HCT116 (cell line): ENCODE results near the gene LINS1. TPM values are rescaled to one million over a fixed set of nuclear protein-coding genes. Genes with fewer than 3 reads are reported as not detected.

Source experiments
- ATAC-seq: fragments of 200-7000 bp; cut with Tn5 transposase; 2 replicates; pipeline ENCODE4 v1.9.1; 2020; ENCODE audit warnings: mild to moderate bottlenecking, moderate library complexity
- BruUV-seq: library from RNA; stranded (reverse); fragments of 400-500 nt; replicated peaks from 2 replicates; lab custom pipeline; 2021; lab: Mats Ljungman, UMichigan
- CTCF ChIA-PET: fragments of 300-600 bp; sonication (Branson Sonifier 250); formaldehyde crosslinking; loops from one replicate; lab custom pipeline; 2021; ENCODE audit warnings: antibody characterized with exemption; lab: Charles Lee
- POLR2A ChIA-PET: fragments of 300-600, 350-600 bp; sonication (Branson Sonifier 250); formaldehyde crosslinking; loops from one replicate; lab custom pipeline; 2021; ENCODE audit warnings: antibody characterized with exemption; lab: Charles Lee
- RAD21 ChIA-PET, 2 experiments: fragments of 300-600 bp; sonication (Branson Sonifier 250); formaldehyde crosslinking; loops; one replicate each; lab custom pipeline; 2023; ENCODE audit warnings: low total read pairs in 2 of 2; ENCODE audit not compliant: uncharacterized antibody in 2 of 2, unreplicated experiment in 2 of 2, low non-redundant PET in 1 of 2; lab: Charles Lee
- DNase-seq: peaks from one replicate; pipeline ENCODE4 v3.0.0-alpha.2; 2010; ENCODE audit warnings: low read depth, low spot score
- H2AFZ ChIP-seq: fragments of 200-600 bp; shearing (Covaris generic), sonication (generic); 2 replicates; pipeline ENCODE4 v1.6.1; 2017; ENCODE audit warnings: low read depth, mixed run types, mixed read lengths, antibody characterized with exemption, low read length; ENCODE audit not compliant: poor library complexity, severe bottlenecking
- H3K27ac ChIP-seq: 2 replicates; pipeline ENCODE4 v1.5.1; 2012; ENCODE audit warnings: low read depth, low read length
- H3K27me3 ChIP-seq: fragments of 200-600 bp; sonication (generic); 2 replicates; pipeline ENCODE4 v1.6.1; 2016; ENCODE audit warnings: mixed run types, low read length, mixed read lengths; ENCODE audit not compliant: insufficient read depth
- H3K36me3 ChIP-seq, 2 experiments: fragments of 200-500 bp in 1 of 2; fragments of 200-600 bp in 1 of 2; sonication (Bioruptor generic) in 1 of 2; sonication (generic) in 1 of 2; 2 replicates each; pipeline versions ENCODE4 v1.5.1 to v1.6.1; 2014 to 2016; ENCODE audit warnings: low read length in 2 of 2, inconsistent platforms in 1 of 2, mixed read lengths in 1 of 2, mixed run types in 1 of 2; ENCODE audit not compliant: insufficient read depth in 2 of 2, control insufficient read depth in 1 of 2
- H3K4me1 ChIP-seq, 2 experiments: fragments of 200-600 bp in 1 of 2; sonication (generic) in 1 of 2; 2 replicates each; pipeline versions ENCODE4 v1.5.1 to v1.6.1; 2012 to 2017; ENCODE audit warnings: low read length in 2 of 2, inconsistent platforms in 1 of 2, mild to moderate bottlenecking in 1 of 2, mixed read lengths in 1 of 2, mixed run types in 1 of 2, moderate library complexity in 1 of 2; ENCODE audit not compliant: insufficient read depth in 2 of 2, control insufficient read depth in 1 of 2
- H3K4me2 ChIP-seq: fragments of 200-600 bp; sonication (generic); 2 replicates; pipeline ENCODE4 v1.6.1; 2017; ENCODE audit warnings: mixed run types, low read length, mixed read lengths
- H3K4me3 ChIP-seq, 2 experiments: fragments of 200-600 bp in 1 of 2; sonication (generic) in 1 of 2; replicated peaks in 1 of 2; 2 replicates each; pipeline ENCODE4 v1.5.1; 2011 to 2016; ENCODE audit warnings: low read length in 2 of 2, control low read depth in 1 of 2, low read depth in 1 of 2, mild to moderate bottlenecking in 1 of 2, mixed read lengths in 1 of 2, mixed run types in 1 of 2
- H3K79me2 ChIP-seq: fragments of 200-600 bp; sonication (generic); 2 replicates; pipeline ENCODE4 v1.6.1; 2017; ENCODE audit warnings: mild to moderate bottlenecking, mixed run types, low read length, moderate library complexity, mixed read lengths; ENCODE audit not compliant: insufficient read depth
- H3K9ac ChIP-seq: fragments of 200-600 bp; sonication (generic); 2 replicates; pipeline ENCODE4 v1.6.1; 2016; ENCODE audit warnings: low read length, mixed read lengths
- H3K9me2 ChIP-seq: fragments of 200-600 bp; sonication (generic), shearing (Covaris generic); 2 replicates; pipeline ENCODE4 v1.6.1; 2017; ENCODE audit warnings: mixed run types, mild to moderate bottlenecking, moderate library complexity; ENCODE audit not compliant: insufficient read depth
- H3K9me3 ChIP-seq, 2 experiments: fragments of 200-500 bp in 1 of 2; fragments of 200-600 bp in 1 of 2; sonication (Bioruptor generic) in 1 of 2; sonication (generic) in 1 of 2; 2 replicates each; pipeline ENCODE4 v1.6.1; 2014 to 2017; ENCODE audit warnings: low read length in 2 of 2, mixed read lengths in 2 of 2, inconsistent platforms in 1 of 2, low read depth in 1 of 2, mild to moderate bottlenecking in 1 of 2, mixed run types in 1 of 2, moderate library complexity in 1 of 2; ENCODE audit not compliant: control insufficient read depth in 1 of 2, insufficient read depth in 1 of 2
- H4K20me1 ChIP-seq: fragments of 200-600 bp; sonication (generic), shearing (Covaris generic); 2 replicates; pipeline ENCODE4 v1.6.1; 2017; ENCODE audit warnings: mixed run types, mild to moderate bottlenecking, moderate library complexity; ENCODE audit not compliant: insufficient read depth
- ATF3 ChIP-seq: IDR thresholded peaks from 2 replicates; pipeline ENCODE4 v1.6.1; 2012
- CBX3 ChIP-seq: IDR thresholded peaks from 2 replicates; pipeline ENCODE4 v1.6.1; 2012; ENCODE audit warnings: low read depth
- ELF1 ChIP-seq: IDR thresholded peaks from 2 replicates; pipeline ENCODE4 v1.6.1; 2012; ENCODE audit warnings: low read depth, borderline replicate concordance
- EZH2 ChIP-seq: fragments of 200-600 bp; sonication (generic); IDR thresholded peaks from 2 replicates; pipeline ENCODE4 v1.6.1; 2017; ENCODE audit warnings: antibody characterized with exemption, mixed run types
- EZH2phosphoT487 ChIP-seq: fragments of 200-600 bp; IDR thresholded peaks from 2 replicates; pipeline ENCODE4 v1.6.1; 2018; ENCODE audit warnings: antibody characterized with exemption, borderline replicate concordance
- JUND ChIP-seq: IDR thresholded peaks from 2 replicates; pipeline ENCODE4 v1.6.1; 2012
- POLR2AphosphoS5 ChIP-seq: IDR thresholded peaks from 2 replicates; pipeline ENCODE4 v1.6.1; 2011; ENCODE audit warnings: mild to moderate bottlenecking, low read depth, low read length, moderate library complexity
- RAD21 ChIP-seq: IDR thresholded peaks from 2 replicates; pipeline ENCODE4 v1.6.1; 2012; ENCODE audit warnings: low read depth, mild to moderate bottlenecking
- SRF ChIP-seq: IDR thresholded peaks from 2 replicates; pipeline ENCODE4 v1.6.1; 2012; ENCODE audit warnings: low read depth
- TCF7L2 ChIP-seq: IDR thresholded peaks from 2 replicates; pipeline ENCODE4 v1.7.0; 2011; ENCODE audit warnings: borderline replicate concordance, inconsistent platforms; ENCODE audit not compliant: insufficient read depth, insufficient read length; ENCODE audit errors: extremely low read depth
- YY1 ChIP-seq: IDR thresholded peaks from 2 replicates; pipeline ENCODE4 v1.6.1; 2011; ENCODE audit warnings: low read length, low read depth, moderate library complexity, mild to moderate bottlenecking; ENCODE audit not compliant: insufficient replicate concordance; ENCODE audit errors: extremely low read depth
- ZFX ChIP-seq: fragments of 450-650 bp; IDR thresholded peaks from 2 replicates; pipeline ENCODE4 v1.6.1; 2017
- intact Hi-C: fragments of 100-400 bp; cut with micrococcal nuclease; formaldehyde crosslinking; loops from 2 replicates; pipeline ENCODE4 v1.10.0; 2022
- total RNA-seq: library from RNA; stranded (reverse); gene quantifications from one replicate; pipeline ENCODE4 v1.2.1, GENCODE V29; 2021; ENCODE audit not compliant: unreplicated experiment
- TF ChIP-seq, protein P1 (sequence below): IDR thresholded peaks from 2 replicates; pipeline ENCODE4 v1.6.1; 2012
- TF ChIP-seq, protein P2 (sequence below): IDR thresholded peaks from 2 replicates; pipeline ENCODE4 v1.6.1; 2011; ENCODE audit warnings: mild to moderate bottlenecking, low read length, moderate library complexity; ENCODE audit not compliant: insufficient replicate concordance; ENCODE audit errors: extremely low read depth

LINS1 gene
- total RNA-seq, 1 experiment from 2014 or later, result 14.7 TPM

DNA sequence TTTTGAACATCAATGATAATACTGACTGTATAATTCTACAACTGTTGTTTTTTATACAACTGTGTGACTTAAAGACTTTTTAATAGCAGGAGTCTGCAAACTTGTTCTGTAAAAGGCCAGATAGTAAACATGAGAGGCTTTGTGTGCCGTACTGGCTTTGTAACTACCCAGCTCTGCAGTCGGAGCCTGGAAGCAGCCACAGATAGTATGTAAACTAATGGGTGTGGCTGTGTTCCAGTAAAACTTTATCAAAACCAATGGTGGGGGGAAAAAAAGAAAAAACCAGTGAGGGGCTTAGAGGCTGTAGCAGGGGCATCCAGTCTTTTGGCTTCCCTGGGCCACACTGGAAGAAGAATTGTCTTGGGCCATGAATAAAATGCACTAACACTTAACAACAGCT lies 12.4 kb upstream of the LINS1 start:
- intact Hi-C loops, result no loop called here
- Histone ChIP-seq H3K9ac (no peak overlapping the region), H3K79me2 (peaks cover 3% of the 10 kb centered on the region; the same call in 1 of the 2 replicates), H2AFZ (no peak overlapping the region), H3K27me3 (no peaks in the 10 kb centered on the region), H3K4me2 (no peak overlapping the region), H3K36me3 (peaks cover 0 to 22% of the 10 kb centered on the region in 2 experiments; a peak in 3 of 4 replicates), H3K9me3 (no peaks in the 10 kb centered on the region), H4K20me1 (no peaks in the 10 kb centered on the region), H3K4me3 (no peak overlapping the region), H3K4me1 (no peaks in the 10 kb centered on the region), H3K27ac (no peak overlapping the region), H3K9me2 (no peaks in the 10 kb centered on the region)
- TF ChIP-seq, protein P1, sequence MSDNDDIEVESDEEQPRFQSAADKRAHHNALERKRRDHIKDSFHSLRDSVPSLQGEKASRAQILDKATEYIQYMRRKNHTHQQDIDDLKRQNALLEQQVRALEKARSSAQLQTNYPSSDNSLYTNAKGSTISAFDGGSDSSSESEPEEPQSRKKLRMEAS, result no peak
- TF ChIP-seq JUND, result no peak
- RAD21 ChIA-PET, result no interaction called here
- no peak for ATAC-seq
- no TSS peak for BruUV-seq
- CTCF ChIA-PET, result interaction anchor here (0.7 to 1.2 kb wide), 3 partner anchors 13 to 394 kb away, joined by 3 to 4 read pairs (median 3); no protein-coding TSS in a partner anchor
- no peak for DNase-seq
- POLR2A ChIA-PET, result interaction anchor here (0.7 kb wide), 1 partner anchor 12 kb away, joined by 4 read pairs; the partner anchor contains the start of gene ASB7

DNA sequence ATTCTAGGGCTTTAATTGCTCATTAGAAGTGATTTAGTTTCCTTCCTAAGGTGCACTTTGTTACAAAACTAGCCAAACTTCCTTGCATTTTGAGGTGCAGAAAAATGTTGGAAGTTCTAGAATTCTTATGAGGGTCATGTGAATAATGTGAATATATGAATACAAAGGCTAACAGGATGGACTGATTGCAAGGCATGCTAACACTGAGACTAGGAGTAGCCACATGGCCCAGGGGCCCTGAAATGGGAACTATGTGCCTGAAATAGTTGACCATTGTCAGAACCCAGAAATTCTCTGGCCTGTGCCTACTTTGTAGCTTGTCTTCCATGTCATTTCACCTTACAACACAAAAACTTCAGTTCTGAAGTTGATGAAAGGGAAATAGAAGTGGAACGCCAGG lies 11.2 kb upstream of the LINS1 start:
- H3K9me2 ChIP-seq, result no peaks in the 10 kb centered on the region
- H2AFZ ChIP-seq, result no peak overlapping the region
- TF ChIP-seq TCF7L2 (no peak), SRF (no peak), CBX3 (no peak), ELF1 (no peak), JUND (no peak), EZH2 (no peak), ZFX (no peak), YY1 (no peak), RAD21 (no peak), EZH2phosphoT487 (no peak), ATF3 (no peak), POLR2AphosphoS5 (no peak)
- TF ChIP-seq, protein P2, sequence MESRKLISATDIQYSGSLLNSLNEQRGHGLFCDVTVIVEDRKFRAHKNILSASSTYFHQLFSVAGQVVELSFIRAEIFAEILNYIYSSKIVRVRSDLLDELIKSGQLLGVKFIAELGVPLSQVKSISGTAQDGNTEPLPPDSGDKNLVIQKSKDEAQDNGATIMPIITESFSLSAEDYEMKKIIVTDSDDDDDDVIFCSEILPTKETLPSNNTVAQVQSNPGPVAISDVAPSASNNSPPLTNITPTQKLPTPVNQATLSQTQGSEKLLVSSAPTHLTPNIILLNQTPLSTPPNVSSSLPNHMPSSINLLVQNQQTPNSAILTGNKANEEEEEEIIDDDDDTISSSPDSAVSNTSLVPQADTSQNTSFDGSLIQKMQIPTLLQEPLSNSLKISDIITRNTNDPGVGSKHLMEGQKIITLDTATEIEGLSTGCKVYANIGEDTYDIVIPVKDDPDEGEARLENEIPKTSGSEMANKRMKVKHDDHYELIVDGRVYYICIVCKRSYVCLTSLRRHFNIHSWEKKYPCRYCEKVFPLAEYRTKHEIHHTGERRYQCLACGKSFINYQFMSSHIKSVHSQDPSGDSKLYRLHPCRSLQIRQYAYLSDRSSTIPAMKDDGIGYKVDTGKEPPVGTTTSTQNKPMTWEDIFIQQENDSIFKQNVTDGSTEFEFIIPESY, result no peak
- TF ChIP-seq, protein P1, result no peak
- DNase-seq (no peak), ATAC-seq (no peak)
- no peaks in the 10 kb centered on the region for H4K20me1 ChIP-seq
- ChIA-PET RAD21 (no interaction called here), CTCF (no interaction called here), POLR2A (no interaction called here)
- H3K36me3 ChIP-seq, result peaks cover 0 to 22% of the 10 kb centered on the region in 2 experiments; a peak in 2 of 4 replicates
- no peak overlapping the region for H3K27ac ChIP-seq
- no TSS peak for BruUV-seq
- peaks cover 6% of the 10 kb centered on the region; the same call in 1 of the 2 replicates for H3K79me2 ChIP-seq
- intact Hi-C loops, result no loop called here
- no peaks in the 10 kb centered on the region for H3K27me3 ChIP-seq
- no peaks in the 10 kb centered on the region for H3K9me3 ChIP-seq
- H3K4me3 ChIP-seq, result no peak overlapping the region
- no peaks in the 10 kb centered on the region for H3K4me1 ChIP-seq
- no peak overlapping the region for H3K4me2 ChIP-seq
- no peak overlapping the region for H3K9ac ChIP-seq
